ENCODE results near the gene SIN3A.
A peak's percentile ranks its signal among the peaks of the same experiment; 100 is the strongest.
"Not testable (repeated sequence)": the region's sequence is repeated elsewhere in the genome, so short reads cannot be mapped to it uniquely, and the experiment has no call there.

The SIN3A gene

GRCh38 chr15:75451674-75452363 lies at the start of gene SIN3A:
Gene SIN3A, minus strand, starts transcription at chr15:75451690. Its CDS starts 21,315 bp downstream, at chr15:75430375.
- no peaks in the 10 kb centered on the region for H3K27me3 Mint-ChIP-seq (ENCODE audit: low read depth)
- peak within 1 kb of the TSS; percentile 95 for H3K4me3 Mint-ChIP-seq
- peaks cover 8% of the 10 kb centered on the region for H3K36me3 Mint-ChIP-seq (ENCODE audit: low read depth)
- H3K27ac Mint-ChIP-seq = peak within 1 kb of the TSS; percentile 99
- H3K9me3 Mint-ChIP-seq = no peaks in the 10 kb centered on the region
- peaks cover 32% of the 10 kb centered on the region for H3K4me1 Mint-ChIP-seq (ENCODE audit: low read depth)
- peak; percentile 98 for DNase-seq (ENCODE audit: low spot score)

- no peak for DNase-seq (ENCODE audit: low spot score)
- Mint-ChIP-seq H3K4me1 (ENCODE audit: low read depth) (no peaks in the 10 kb centered on the region), H3K27me3 (ENCODE audit: low read depth) (no peaks in the 10 kb centered on the region), H3K27ac (no peak overlapping the region), H3K36me3 (ENCODE audit: low read depth) (peaks cover 28% of the 10 kb centered on the region), H3K9me3 (no peaks in the 10 kb centered on the region), H3K4me3 (no peak overlapping the region)
Observed at GRCh38 chr15:75493732-75494131, 42.2 kb upstream of the SIN3A start.

- Mint-ChIP-seq H3K27ac (no peak overlapping the region), H3K9me3 (no peaks in the 10 kb centered on the region), H3K4me3 (no peak overlapping the region), H3K4me1 (ENCODE audit: low read depth) (peaks cover 2% of the 10 kb centered on the region), H3K36me3 (ENCODE audit: low read depth) (peaks cover 34% of the 10 kb centered on the region), H3K27me3 (ENCODE audit: low read depth) (no peaks in the 10 kb centered on the region)
- DNase-seq (ENCODE audit: low spot score) = no peak
Observed at GRCh38 chr15:75483961-75484360, 32.5 kb upstream of the SIN3A start.

- not testable (repeated sequence) for DNase-seq (ENCODE audit: low spot score); H3K27ac Mint-ChIP-seq; H3K9me3 Mint-ChIP-seq; H3K4me3 Mint-ChIP-seq; H3K4me1 Mint-ChIP-seq (ENCODE audit: low read depth); H3K27me3 Mint-ChIP-seq (ENCODE audit: low read depth)
- peaks cover 34% of the 10 kb centered on the region for H3K36me3 Mint-ChIP-seq (ENCODE audit: low read depth)
Observed at GRCh38 chr15:75483556-75483955, 32.1 kb upstream of the SIN3A start.

GRCh38 chr15:75483106-75483505 lies 31.6 kb upstream of the SIN3A start:
- Mint-ChIP-seq H3K36me3 (ENCODE audit: low read depth) (peaks cover 34% of the 10 kb centered on the region), H3K27me3 (ENCODE audit: low read depth) (no peaks in the 10 kb centered on the region), H3K4me1 (ENCODE audit: low read depth) (peaks cover 2% of the 10 kb centered on the region), H3K9me3 (no peaks in the 10 kb centered on the region), H3K4me3 (no peak overlapping the region), H3K27ac (no peak overlapping the region)
- DNase-seq (ENCODE audit: low spot score) = no peak

GRCh38 chr15:75480463-75480862 lies 29.0 kb upstream of the SIN3A start:
- H3K4me1 Mint-ChIP-seq (ENCODE audit: low read depth); H3K27ac Mint-ChIP-seq: not testable (repeated sequence)

GRCh38 chr15:75479670-75480069 lies 28.2 kb upstream of the SIN3A start:
- H3K36me3 Mint-ChIP-seq (ENCODE audit: low read depth) = peaks cover 24% of the 10 kb centered on the region
- no peak overlapping the region for H3K27ac Mint-ChIP-seq
- H3K27me3 Mint-ChIP-seq (ENCODE audit: low read depth) = no peaks in the 10 kb centered on the region
- no peak overlapping the region for H3K4me3 Mint-ChIP-seq
- H3K9me3 Mint-ChIP-seq = no peaks in the 10 kb centered on the region
- H3K4me1 Mint-ChIP-seq (ENCODE audit: low read depth) = peaks cover 2% of the 10 kb centered on the region
- no peak for DNase-seq (ENCODE audit: low spot score)

More at GRCh38 chr15:75480463-75480862, 29.0 kb upstream of the SIN3A start:
- H3K36me3 Mint-ChIP-seq (ENCODE audit: low read depth) = peaks cover 25% of the 10 kb centered on the region
- not testable (repeated sequence) for H3K4me3 Mint-ChIP-seq; H3K9me3 Mint-ChIP-seq; DNase-seq (ENCODE audit: low spot score); H3K27me3 Mint-ChIP-seq (ENCODE audit: low read depth)

- H3K36me3 Mint-ChIP-seq (ENCODE audit: low read depth) = peaks cover 20% of the 10 kb centered on the region
- not testable (repeated sequence) for H3K27me3 Mint-ChIP-seq (ENCODE audit: low read depth); H3K4me1 Mint-ChIP-seq (ENCODE audit: low read depth); H3K27ac Mint-ChIP-seq; DNase-seq (ENCODE audit: low spot score); H3K4me3 Mint-ChIP-seq; H3K9me3 Mint-ChIP-seq
Observed at GRCh38 chr15:75477094-75477493, 25.6 kb upstream of the SIN3A start.

- H3K4me1 Mint-ChIP-seq (ENCODE audit: low read depth) = peaks cover 1% of the 10 kb centered on the region
- peak overlapping the region; percentile 58 for H3K27ac Mint-ChIP-seq
- DNase-seq (ENCODE audit: low spot score) = no peak
- H3K27me3 Mint-ChIP-seq (ENCODE audit: low read depth) = no peaks in the 10 kb centered on the region
- peaks cover 39% of the 10 kb centered on the region for H3K36me3 Mint-ChIP-seq (ENCODE audit: low read depth)
- H3K9me3 Mint-ChIP-seq = no peaks in the 10 kb centered on the region
- H3K4me3 Mint-ChIP-seq = no peak overlapping the region
Observed at GRCh38 chr15:75468913-75469598, 17.6 kb upstream of the SIN3A start.

- H3K36me3 Mint-ChIP-seq (ENCODE audit: low read depth) = peaks cover 7% of the 10 kb centered on the region
- no peak overlapping the region for H3K4me3 Mint-ChIP-seq
- no peaks in the 10 kb centered on the region for H3K9me3 Mint-ChIP-seq
- no peaks in the 10 kb centered on the region for H3K27me3 Mint-ChIP-seq (ENCODE audit: low read depth)
- H3K4me1 Mint-ChIP-seq (ENCODE audit: low read depth) = peaks cover 9% of the 10 kb centered on the region
- DNase-seq (ENCODE audit: low spot score) = no peak
- H3K27ac Mint-ChIP-seq = no peak overlapping the region
Observed at GRCh38 chr15:75460646-75461045, 9.2 kb upstream of the SIN3A start.

- H3K4me1 Mint-ChIP-seq (ENCODE audit: low read depth) = peaks cover 8% of the 10 kb centered on the region
- no peak overlapping the region for H3K27ac Mint-ChIP-seq
- no peaks in the 10 kb centered on the region for H3K9me3 Mint-ChIP-seq
- H3K27me3 Mint-ChIP-seq (ENCODE audit: low read depth) = no peaks in the 10 kb centered on the region
- H3K36me3 Mint-ChIP-seq (ENCODE audit: low read depth) = peaks cover 1% of the 10 kb centered on the region
- no peak for DNase-seq (ENCODE audit: low spot score)
- H3K4me3 Mint-ChIP-seq = no peak overlapping the region
Observed at GRCh38 chr15:75459581-75459980, 8.1 kb upstream of the SIN3A start.

- H3K4me3 Mint-ChIP-seq = peak overlapping the region; percentile 84
- H3K36me3 Mint-ChIP-seq (ENCODE audit: low read depth) = peaks cover 3% of the 10 kb centered on the region
- H3K9me3 Mint-ChIP-seq = no peaks in the 10 kb centered on the region
- H3K4me1 Mint-ChIP-seq (ENCODE audit: low read depth) = peaks cover 16% of the 10 kb centered on the region
- H3K27ac Mint-ChIP-seq = no peak overlapping the region
- no peaks in the 10 kb centered on the region for H3K27me3 Mint-ChIP-seq (ENCODE audit: low read depth)
- DNase-seq (ENCODE audit: low spot score) = no peak
Observed at GRCh38 chr15:75456710-75457109, 5.2 kb upstream of the SIN3A start.

- peak; percentile 63 for DNase-seq (ENCODE audit: low spot score)
- Mint-ChIP-seq H3K4me3 (peak overlapping the region; percentile 84), H3K27me3 (ENCODE audit: low read depth) (no peaks in the 10 kb centered on the region), H3K4me1 (ENCODE audit: low read depth) (peaks cover 16% of the 10 kb centered on the region), H3K9me3 (no peaks in the 10 kb centered on the region), H3K27ac (peak overlapping the region; percentile 80), H3K36me3 (ENCODE audit: low read depth) (peaks cover 3% of the 10 kb centered on the region)
Observed at GRCh38 chr15:75455982-75456531, 4.6 kb upstream of the SIN3A start.

- H3K27me3 Mint-ChIP-seq (ENCODE audit: low read depth) = no peaks in the 10 kb centered on the region
- peak overlapping the region; percentile 84 for H3K4me3 Mint-ChIP-seq
- H3K4me1 Mint-ChIP-seq (ENCODE audit: low read depth) = peaks cover 16% of the 10 kb centered on the region
- peak; percentile 85 for DNase-seq (ENCODE audit: low spot score)
- peaks cover 3% of the 10 kb centered on the region for H3K36me3 Mint-ChIP-seq (ENCODE audit: low read depth)
- no peaks in the 10 kb centered on the region for H3K9me3 Mint-ChIP-seq
- peak overlapping the region; percentile 80 for H3K27ac Mint-ChIP-seq
Observed at GRCh38 chr15:75455424-75455981, 4.0 kb upstream of the SIN3A start.
